Measurements from ENCODE around the gene PTPRCAP. TPM values are rescaled to one million over a fixed set of nuclear protein-coding genes. Genes with fewer than 3 reads are reported as not detected.

PTPRCAP gene
- polyA plus RNA-seq, 2 donors, result 6.2 to 6.5 TPM

DNA sequence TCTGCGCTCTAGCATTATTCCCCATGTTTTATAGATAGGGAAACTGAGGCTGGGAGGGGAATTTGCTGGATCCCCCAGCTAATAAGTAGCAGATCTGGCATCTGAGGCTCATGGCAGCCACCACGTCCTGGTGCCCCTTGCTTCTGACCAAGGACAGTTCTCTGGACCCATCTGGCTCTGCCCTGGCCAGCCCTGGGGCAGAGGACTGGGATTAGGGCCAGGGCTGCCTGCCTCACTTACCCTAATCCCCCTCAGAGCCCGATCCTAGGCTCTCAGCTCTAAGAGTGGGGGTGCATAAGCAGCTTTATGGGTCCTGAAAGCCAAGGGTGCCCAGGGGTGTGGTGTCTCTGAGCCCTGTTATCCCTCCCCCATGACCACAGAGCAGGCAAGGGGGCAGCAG is 17.6 kb upstream of the PTPRCAP start, which contains the start of gene CABP4:
Gene CABP4, plus strand, starts transcription at position 301 of the 400 bp plus-strand sequence. Its CDS starts 70 bp downstream, at position 371.
- Histone ChIP-seq H3K4me3 (ENCODE audit: low read depth in 1 of 2, low read length in 2 of 2) (no peak within 1 kb of the TSS), H3K36me3 (ENCODE audit: control insufficient read depth in 2 of 2, insufficient read depth in 2 of 2, low read length in 1 of 2) (no peaks in the 10 kb centered on the region), H3K4me1 (ENCODE audit: control insufficient read depth in 2 of 2, insufficient read depth in 2 of 2, low read length in 1 of 2) (no peaks in the 10 kb centered on the region), H3K9me3 (ENCODE audit: control insufficient read depth in 2 of 2, insufficient read depth in 1 of 2, low read depth in 1 of 2, low read length in 1 of 2) (no peaks in the 10 kb centered on the region), H3K27me3 (ENCODE audit: control insufficient read depth in 1 of 2, insufficient read depth in 2 of 2, low read length in 2 of 2) (no peaks in the 10 kb centered on the region), H3K27ac (ENCODE audit: low read depth in 2 of 2, low read length in 1 of 2) (no peak within 1 kb of the TSS)
- WGBS, 2 donors, result 78 to 87% methylated on average over 3 of the region's 3 CpGs

DNA sequence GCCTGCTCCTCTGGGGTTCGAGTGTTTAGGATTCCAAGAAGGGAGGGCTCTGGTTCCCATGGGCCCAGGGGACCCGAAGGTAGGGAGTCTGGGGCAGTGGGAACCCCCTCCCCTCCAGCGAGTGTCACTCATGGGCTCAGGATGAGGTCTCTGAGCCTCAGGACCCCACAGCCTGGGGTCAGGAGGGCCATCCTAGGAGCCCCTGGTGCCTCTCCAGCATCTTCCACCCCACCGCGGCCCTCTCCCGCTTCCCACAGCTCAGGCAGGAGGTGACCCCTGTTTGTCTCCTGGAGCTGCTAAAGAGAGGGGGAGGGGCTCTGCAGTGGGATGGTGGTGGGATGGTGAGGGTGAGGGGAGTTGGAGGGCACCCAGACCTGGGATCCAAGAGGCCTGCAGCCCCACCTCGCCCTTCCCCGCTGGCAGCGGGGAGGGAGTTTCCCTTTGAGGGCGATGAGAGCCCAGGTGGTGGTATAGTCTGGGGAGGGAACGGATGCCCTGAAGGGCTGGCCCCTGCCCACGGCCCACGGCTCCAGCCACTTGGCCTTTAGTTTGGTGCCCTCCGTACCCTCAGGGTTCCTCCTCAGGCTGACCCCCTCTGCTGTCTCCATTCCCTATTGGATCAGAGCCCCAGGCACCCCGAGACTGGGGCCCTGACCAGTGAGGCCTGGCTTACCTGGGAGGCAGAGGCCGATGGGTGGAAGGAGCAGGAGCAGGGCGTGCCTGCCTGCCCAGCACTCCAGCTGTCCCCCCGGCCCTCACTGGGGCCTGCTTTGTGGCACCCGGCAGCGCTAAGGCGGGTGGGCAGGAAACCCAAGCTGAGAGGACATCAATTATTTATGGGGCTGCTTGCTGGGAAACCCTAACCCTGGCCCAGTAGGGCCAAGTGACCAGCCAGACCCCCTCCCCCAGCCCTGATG is 16.6 kb upstream of the PTPRCAP start:
- Histone ChIP-seq H3K4me1 (ENCODE audit: control insufficient read depth in 2 of 2, insufficient read depth in 2 of 2, low read length in 1 of 2) (no peaks in the 10 kb centered on the region), H3K36me3 (ENCODE audit: control insufficient read depth in 2 of 2, insufficient read depth in 2 of 2, low read length in 1 of 2) (no peaks in the 10 kb centered on the region), H3K9me3 (ENCODE audit: control insufficient read depth in 2 of 2, insufficient read depth in 1 of 2, low read depth in 1 of 2, low read length in 1 of 2) (no peaks in the 10 kb centered on the region), H3K4me3 (ENCODE audit: low read depth in 1 of 2, low read length in 2 of 2) (no peak overlapping the region), H3K27me3 (ENCODE audit: control insufficient read depth in 1 of 2, insufficient read depth in 2 of 2, low read length in 2 of 2) (no peaks in the 10 kb centered on the region), H3K27ac (ENCODE audit: low read depth in 2 of 2, low read length in 1 of 2) (no peak overlapping the region)
- WGBS, 2 donors, result 82 to 88% methylated on average over 19 to 21 of the region's 21 CpGs

DNA sequence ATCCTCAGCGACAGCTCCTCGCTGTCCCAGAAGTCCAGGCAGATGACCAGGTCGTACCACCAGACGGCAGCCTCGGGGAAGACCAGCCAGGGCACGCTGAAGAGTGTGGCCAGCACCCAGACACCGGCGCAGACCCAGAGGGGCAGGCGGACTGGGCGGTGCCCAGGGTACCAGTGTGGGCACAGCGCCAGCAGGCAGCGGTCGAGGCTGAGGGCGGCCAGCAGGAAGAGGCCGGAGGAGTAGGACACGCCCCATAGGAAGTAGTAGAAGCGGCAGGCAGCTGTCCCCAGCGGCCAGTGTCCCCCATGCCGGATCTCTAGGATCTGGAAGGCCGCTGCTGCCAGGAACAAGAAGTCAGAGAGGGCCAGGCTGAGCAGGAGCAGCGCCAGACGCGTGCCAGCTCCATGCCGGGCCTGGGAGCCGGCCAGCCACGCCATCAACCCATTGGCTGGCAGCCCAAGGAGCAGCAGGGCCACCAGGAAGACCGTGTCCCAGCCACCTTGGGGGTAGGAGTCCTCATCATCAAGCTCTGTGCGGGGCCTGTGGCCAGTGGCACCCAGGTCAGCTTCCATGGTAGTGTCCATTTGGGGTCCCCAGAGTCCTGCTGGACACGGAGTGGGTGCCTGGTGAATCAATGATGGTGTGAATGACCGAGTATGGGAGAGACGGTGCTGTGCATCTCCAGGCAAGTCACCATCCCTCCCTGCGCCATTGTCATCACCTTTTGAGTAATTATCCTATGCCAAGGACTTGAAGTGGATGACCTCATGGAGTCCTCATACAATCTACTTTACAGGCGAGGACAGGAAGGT is 14.9 kb upstream of the PTPRCAP start, which contains the start of gene GPR152:
Gene GPR152, minus strand, starts transcription at position 589 of the 812 bp plus-strand sequence. Its CDS starts 5 bp downstream, at position 584.
- no peaks in the 10 kb centered on the region for H3K9me3 ChIP-seq (ENCODE audit: control insufficient read depth in 2 of 2, insufficient read depth in 1 of 2, low read depth in 1 of 2, low read length in 1 of 2)
- no peaks in the 10 kb centered on the region for H3K27me3 ChIP-seq (ENCODE audit: control insufficient read depth in 1 of 2, insufficient read depth in 2 of 2, low read length in 2 of 2)
- H3K4me1 ChIP-seq (ENCODE audit: control insufficient read depth in 2 of 2, insufficient read depth in 2 of 2, low read length in 1 of 2), result no peaks in the 10 kb centered on the region
- H3K36me3 ChIP-seq (ENCODE audit: control insufficient read depth in 2 of 2, insufficient read depth in 2 of 2, low read length in 1 of 2), result no peaks in the 10 kb centered on the region
- WGBS, 2 donors, result 74 to 75% methylated on average over 33 of the region's 33 CpGs
- no peak within 1 kb of the TSS for H3K4me3 ChIP-seq (ENCODE audit: low read depth in 1 of 2, low read length in 2 of 2)
- peak within 1 kb of the TSS in 1 of 2 donors; percentile 18 for H3K27ac ChIP-seq (ENCODE audit: low read depth in 2 of 2, low read length in 1 of 2)

DNA sequence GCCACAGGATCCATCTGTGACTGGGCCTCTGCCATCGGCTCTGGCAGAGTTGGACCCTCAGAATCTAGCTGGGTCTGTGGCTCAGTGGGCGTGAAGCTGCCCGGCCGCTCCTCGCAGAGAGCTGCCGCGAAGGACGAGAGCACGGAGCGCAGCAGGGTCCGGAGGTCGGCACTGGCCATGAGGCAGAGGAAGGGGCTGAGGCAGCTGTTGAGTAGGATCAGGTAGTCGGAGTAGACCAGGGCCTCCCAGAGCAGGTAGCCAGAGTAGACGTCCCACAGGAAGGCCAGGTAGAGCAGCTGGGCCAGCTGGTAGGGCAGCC is 14.1 kb upstream of the PTPRCAP start:
- no peaks in the 10 kb centered on the region for H3K36me3 ChIP-seq (ENCODE audit: control insufficient read depth in 2 of 2, insufficient read depth in 2 of 2, low read length in 1 of 2)
- no peak overlapping the region for H3K27ac ChIP-seq (ENCODE audit: low read depth in 2 of 2, low read length in 1 of 2)
- no peaks in the 10 kb centered on the region for H3K27me3 ChIP-seq (ENCODE audit: control insufficient read depth in 1 of 2, insufficient read depth in 2 of 2, low read length in 2 of 2)
- WGBS, 2 donors, result 89 to 93% methylated on average over 14 of the region's 14 CpGs
- no peaks in the 10 kb centered on the region for H3K4me1 ChIP-seq (ENCODE audit: control insufficient read depth in 2 of 2, insufficient read depth in 2 of 2, low read length in 1 of 2)
- no peak overlapping the region for H3K4me3 ChIP-seq (ENCODE audit: low read depth in 1 of 2, low read length in 2 of 2)
- no peaks in the 10 kb centered on the region for H3K9me3 ChIP-seq (ENCODE audit: control insufficient read depth in 2 of 2, insufficient read depth in 1 of 2, low read depth in 1 of 2, low read length in 1 of 2)

DNA sequence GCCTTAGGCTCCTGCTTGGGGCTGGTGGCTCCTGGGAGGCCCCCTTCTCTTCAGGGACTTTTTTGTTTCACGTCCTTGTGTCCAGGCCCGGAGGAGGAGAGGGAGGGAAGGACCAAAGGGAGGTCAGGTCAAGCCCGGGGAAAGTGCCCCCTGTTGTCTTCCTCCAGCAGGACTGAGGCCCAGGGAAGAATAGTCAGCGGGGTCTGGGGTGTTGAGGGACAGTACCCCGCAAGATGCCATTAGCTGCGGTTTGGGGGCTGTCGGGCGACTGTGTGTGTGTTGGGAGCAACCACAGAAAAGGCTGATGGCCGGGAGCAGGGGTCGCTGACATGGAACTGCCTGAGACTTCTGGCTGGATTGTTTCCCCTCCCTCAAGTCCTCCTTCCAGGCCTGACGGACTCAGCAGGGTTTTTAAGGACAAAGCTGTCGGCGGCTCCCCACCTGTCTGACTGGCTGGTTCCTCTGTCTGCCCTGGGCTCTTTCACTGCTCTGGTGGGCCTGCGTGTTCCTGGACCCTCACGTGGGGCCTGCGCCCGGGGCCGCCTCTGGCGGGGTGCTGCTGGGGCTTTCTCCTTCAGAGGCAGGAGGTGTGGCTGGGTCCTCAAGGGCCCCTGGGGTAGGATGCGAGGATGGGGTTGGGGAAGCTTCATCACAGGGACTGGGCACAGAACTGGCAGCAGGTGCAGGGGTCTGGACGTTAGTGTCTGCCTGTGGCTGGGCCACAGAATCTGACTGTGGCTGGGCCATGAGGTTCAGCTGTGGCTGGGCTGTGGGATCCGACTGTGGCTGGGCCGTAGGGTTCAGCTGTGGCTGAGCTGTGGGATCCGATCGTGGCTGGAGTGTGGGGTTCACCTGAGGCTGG is 13.5 kb upstream of the PTPRCAP start:
- no peaks in the 10 kb centered on the region for H3K27me3 ChIP-seq (ENCODE audit: control insufficient read depth in 1 of 2, insufficient read depth in 2 of 2, low read length in 2 of 2)
- H3K4me3 ChIP-seq (ENCODE audit: low read depth in 1 of 2, low read length in 2 of 2), result no peak overlapping the region
- H3K9me3 ChIP-seq (ENCODE audit: control insufficient read depth in 2 of 2, insufficient read depth in 1 of 2, low read depth in 1 of 2, low read length in 1 of 2), result no peaks in the 10 kb centered on the region
- H3K4me1 ChIP-seq (ENCODE audit: control insufficient read depth in 2 of 2, insufficient read depth in 2 of 2, low read length in 1 of 2), result no peaks in the 10 kb centered on the region
- WGBS, 2 donors, result 90 to 91% methylated on average over 25 of the region's 25 CpGs
- no peaks in the 10 kb centered on the region for H3K36me3 ChIP-seq (ENCODE audit: control insufficient read depth in 2 of 2, insufficient read depth in 2 of 2, low read length in 1 of 2)
- no peak overlapping the region for H3K27ac ChIP-seq (ENCODE audit: low read depth in 2 of 2, low read length in 1 of 2)

DNA sequence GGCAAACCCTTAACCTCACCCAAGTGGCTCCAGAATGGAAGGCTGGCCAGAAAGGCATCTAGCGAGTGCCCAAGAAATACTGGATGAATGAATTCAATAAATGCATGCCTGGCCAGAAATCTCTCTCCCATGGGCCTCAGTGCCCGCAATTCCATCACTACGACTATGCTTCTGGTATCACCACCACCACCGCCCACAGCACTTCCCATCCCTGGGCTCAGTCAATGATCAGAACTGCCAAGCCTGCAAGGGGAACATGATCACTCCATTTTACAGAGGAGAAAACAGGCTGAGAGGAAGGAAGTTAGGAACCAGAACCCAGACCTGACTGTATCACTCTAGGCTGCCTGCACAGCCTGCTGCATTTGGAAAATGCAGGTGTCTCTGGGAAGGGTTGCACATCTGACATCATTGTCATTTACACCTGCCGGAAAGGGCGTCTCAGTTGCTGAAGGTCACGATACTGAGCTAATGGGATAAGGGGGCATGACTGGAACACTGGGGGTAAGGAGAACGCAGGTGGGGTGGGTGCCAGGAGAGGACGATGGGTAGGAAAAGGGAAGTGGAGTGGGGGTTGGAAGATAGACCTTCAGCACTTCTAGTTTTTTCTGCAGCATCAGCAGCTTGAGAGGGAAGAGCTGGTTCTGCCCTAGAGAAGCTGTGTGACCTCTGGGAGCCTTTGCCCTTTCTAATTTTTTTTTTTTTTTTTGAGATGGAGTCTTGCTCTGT is 11.8 kb upstream of the PTPRCAP start:
- Histone ChIP-seq H3K27me3 (ENCODE audit: control insufficient read depth in 1 of 2, insufficient read depth in 2 of 2, low read length in 2 of 2) (no peaks in the 10 kb centered on the region), H3K9me3 (ENCODE audit: control insufficient read depth in 2 of 2, insufficient read depth in 1 of 2, low read depth in 1 of 2, low read length in 1 of 2) (no peaks in the 10 kb centered on the region), H3K4me1 (ENCODE audit: control insufficient read depth in 2 of 2, insufficient read depth in 2 of 2, low read length in 1 of 2) (peaks cover 0 to 2% of the 10 kb centered on the region in 2 donors), H3K36me3 (ENCODE audit: control insufficient read depth in 2 of 2, insufficient read depth in 2 of 2, low read length in 1 of 2) (no peaks in the 10 kb centered on the region), H3K27ac (ENCODE audit: low read depth in 2 of 2, low read length in 1 of 2) (no peak overlapping the region), H3K4me3 (ENCODE audit: low read depth in 1 of 2, low read length in 2 of 2) (no peak overlapping the region)
- 64 to 73% methylated on average over 9 of the region's 9 CpGs for WGBS, 2 donors

DNA sequence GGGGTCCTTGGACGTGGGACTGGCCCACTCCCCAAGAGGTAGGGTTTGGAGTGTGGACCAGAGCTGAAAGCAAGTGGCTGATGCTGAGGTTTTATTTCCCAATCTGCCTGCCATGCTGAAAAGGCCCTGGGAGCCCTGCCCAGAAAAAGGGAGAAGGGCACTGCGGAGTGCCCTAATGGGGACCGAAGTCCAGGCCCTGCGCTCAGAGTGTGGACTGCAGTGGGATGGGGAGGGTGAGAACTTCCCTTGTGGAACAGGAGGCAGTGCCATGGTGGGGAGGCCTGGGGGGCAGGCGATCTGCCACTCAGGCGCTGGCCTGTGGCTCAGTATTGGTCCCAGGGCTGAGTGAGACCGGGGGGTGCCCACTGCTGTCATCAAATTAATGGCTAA is 10.7 kb upstream of the PTPRCAP start:
- Histone ChIP-seq H3K4me3 (ENCODE audit: low read depth in 1 of 2, low read length in 2 of 2) (no peak overlapping the region), H3K27ac (ENCODE audit: low read depth in 2 of 2, low read length in 1 of 2) (no peak overlapping the region), H3K36me3 (ENCODE audit: control insufficient read depth in 2 of 2, insufficient read depth in 2 of 2, low read length in 1 of 2) (no peaks in the 10 kb centered on the region), H3K4me1 (ENCODE audit: control insufficient read depth in 2 of 2, insufficient read depth in 2 of 2, low read length in 1 of 2) (peaks cover 0 to 2% of the 10 kb centered on the region in 2 donors), H3K27me3 (ENCODE audit: control insufficient read depth in 1 of 2, insufficient read depth in 2 of 2, low read length in 2 of 2) (no peaks in the 10 kb centered on the region), H3K9me3 (ENCODE audit: control insufficient read depth in 2 of 2, insufficient read depth in 1 of 2, low read depth in 1 of 2, low read length in 1 of 2) (no peaks in the 10 kb centered on the region)
- WGBS, 2 donors, result 88 to 94% methylated on average over 7 of the region's 7 CpGs

DNA sequence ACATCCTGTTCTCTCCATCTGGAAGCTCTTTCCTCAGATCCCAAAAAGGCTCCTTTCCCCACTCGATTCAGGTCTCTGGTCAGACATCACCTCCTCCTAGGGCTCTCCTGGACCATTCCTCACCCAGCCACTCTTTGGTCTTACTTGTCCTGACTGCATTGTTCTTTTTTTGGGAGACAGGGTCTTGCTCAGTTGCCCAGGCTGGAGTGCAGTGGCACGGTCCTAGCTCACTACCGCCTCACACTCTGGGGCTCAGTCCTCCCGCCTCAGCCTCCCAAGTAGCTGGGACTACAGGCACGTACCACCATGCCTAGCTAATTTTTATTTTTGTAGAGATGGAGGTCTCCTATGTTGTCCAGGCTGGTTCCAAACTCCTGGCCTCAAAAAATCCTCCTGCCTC is 8.0 kb upstream of the PTPRCAP start:
- Histone ChIP-seq H3K4me1 (ENCODE audit: control insufficient read depth in 2 of 2, insufficient read depth in 2 of 2, low read length in 1 of 2) (peaks cover 4 to 14% of the 10 kb centered on the region in 2 donors), H3K36me3 (ENCODE audit: control insufficient read depth in 2 of 2, insufficient read depth in 2 of 2, low read length in 1 of 2) (peaks cover 0 to 13% of the 10 kb centered on the region in 2 donors), H3K27me3 (ENCODE audit: control insufficient read depth in 1 of 2, insufficient read depth in 2 of 2, low read length in 2 of 2) (no peaks in the 10 kb centered on the region), H3K27ac (ENCODE audit: low read depth in 2 of 2, low read length in 1 of 2) (no peak overlapping the region), H3K9me3 (ENCODE audit: control insufficient read depth in 2 of 2, insufficient read depth in 1 of 2, low read depth in 1 of 2, low read length in 1 of 2) (no peaks in the 10 kb centered on the region), H3K4me3 (ENCODE audit: low read depth in 1 of 2, low read length in 2 of 2) (no peak overlapping the region)
- WGBS, 2 donors, result 83 to 87% methylated on average over 5 of the region's 5 CpGs

All from esophagus (tissue), 2 donors.